ENCODE data around the gene RASGRP1.

DNA sequence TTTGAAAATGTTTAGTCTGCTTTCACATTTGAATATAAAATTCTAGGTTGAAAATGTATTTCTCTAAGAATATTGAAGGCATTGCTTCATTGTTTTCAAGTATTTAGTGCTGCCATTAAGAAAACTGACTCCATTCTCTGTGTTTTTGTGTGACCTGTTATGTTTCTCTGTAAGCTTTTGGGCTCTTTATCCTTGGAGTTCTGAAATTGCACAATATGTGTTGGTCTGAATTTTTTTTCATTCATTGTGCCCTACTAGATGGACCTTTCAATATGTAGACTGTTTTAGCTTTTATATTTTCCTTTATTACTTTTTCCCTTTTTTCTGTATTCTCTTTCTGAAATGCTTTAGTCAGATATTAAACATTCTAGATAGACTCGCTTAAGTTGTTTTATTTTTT, 88.5 kb downstream of the RASGRP1 start:
- TF ChIP-seq REST (IDR thresholded peaks at IDR 0.05; ENCODE audit: insufficient read depth in 1 of 2, low read depth in 2 of 2, low read length in 2 of 2), result no peak
- no peak for TF ChIP-seq POLR2AphosphoS5 (IDR thresholded peaks at IDR 0.05; ENCODE audit: low read depth, low read length)
- no peak for TF ChIP-seq TAF1 (IDR thresholded peaks at IDR 0.05; ENCODE audit: borderline replicate concordance, insufficient read depth, low read length)

All from PFSK-1 (cell line).